Stimulated activated naive CD8-positive, alpha-beta T cell treated with anti-CD3 and anti-CD28 coated beads, Interleukin-15, Interleukin-2, amounts not matched to agents 100 U/mL and 50 U/mL, for 24 hours (primary cell): ENCODE results near the gene PRIMA1.

Source experiments
- ATAC-seq: fragments of 150-1000 bp; cut with Tn5 transposase; one replicate; pipeline ENCODE4 v1.10.0; 2021
- DNase-seq: peaks from one replicate; pipeline ENCODE4 v3.0.0; 2021

Gene PRIMA1

DNA sequence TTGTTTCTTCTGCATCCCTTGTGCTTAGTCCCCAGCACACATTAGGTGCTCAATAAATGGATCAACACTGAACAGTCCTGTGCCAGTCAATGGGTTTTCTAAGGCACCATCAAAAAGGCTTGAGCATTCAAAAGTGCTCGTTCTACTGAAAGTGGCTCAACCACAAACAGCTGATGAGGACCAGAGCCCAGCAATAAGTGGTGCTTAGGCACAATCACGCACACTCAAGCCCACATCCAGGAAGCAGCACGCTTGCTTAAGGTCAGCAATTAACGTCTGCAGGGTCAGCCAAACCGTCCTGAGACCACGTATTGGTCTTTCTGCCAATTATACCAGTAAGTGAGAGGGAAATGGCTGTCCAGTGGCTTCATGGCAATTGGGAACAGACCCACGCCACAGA, 56.5 kb downstream of the PRIMA1 start:
- DNase-seq = no peak
- ATAC-seq = no peak

DNA sequence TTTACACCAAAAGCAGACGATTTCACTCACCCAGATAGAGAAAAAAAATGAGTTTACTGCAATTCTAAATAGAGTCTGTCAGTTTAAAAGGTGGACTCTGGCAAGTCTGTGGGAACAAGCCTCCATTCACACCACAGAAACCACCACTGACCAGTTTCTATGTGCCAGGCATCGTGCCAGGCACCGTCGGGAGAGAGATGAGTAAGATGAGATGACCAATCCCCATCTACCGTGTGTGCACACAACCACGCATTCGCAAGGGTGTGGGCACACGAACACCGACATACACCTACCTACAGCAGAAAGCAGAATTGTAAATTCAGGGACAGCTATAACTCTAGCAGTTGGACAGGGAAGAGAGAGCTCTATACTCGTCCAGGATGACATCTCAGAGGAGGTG, 58.3 kb downstream of the PRIMA1 start:
- ATAC-seq (no peak), DNase-seq (no peak)

GRCh38 chr14:93728651-93729016, 59.7 kb downstream of the PRIMA1 start:
- no peak for DNase-seq

DNA sequence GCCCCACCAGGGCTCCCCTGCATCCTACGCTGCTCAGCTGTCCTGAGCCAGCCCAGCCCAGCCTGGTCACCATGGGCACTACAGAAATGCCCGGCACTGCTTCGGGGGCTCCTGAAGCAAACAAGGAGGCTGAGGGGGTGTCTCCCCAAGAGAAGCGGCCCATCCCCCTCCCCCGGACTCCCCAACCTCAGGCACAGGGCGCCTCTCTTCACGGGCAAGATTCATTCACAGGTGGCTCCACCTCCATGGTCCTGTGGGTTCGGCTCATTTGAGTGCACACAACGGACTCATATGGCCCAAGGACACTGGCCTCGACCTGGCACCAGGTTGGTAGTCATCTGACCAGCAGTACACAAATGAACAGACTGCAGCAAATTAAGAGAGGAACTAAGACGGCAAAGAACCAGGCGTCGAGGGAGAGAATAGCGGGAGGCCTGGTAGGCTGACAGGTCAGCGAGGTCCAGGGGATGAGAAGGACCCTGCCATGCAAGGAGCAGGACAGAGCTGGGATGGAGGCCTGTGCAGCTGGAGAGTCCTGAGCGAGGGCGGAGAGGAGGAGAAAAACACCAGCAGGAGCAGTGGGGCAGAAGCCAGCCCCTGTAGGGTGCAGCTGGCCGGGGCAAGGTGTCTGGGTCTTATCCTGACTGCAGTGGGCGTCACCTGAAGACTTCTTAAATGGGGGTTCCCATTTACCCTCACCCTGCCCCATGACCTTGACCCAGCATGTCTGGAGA, 60.2 kb downstream of the PRIMA1 start:
- ATAC-seq = no peak
- no peak for DNase-seq

More at GRCh38 chr14:93728651-93729016, 59.7 kb downstream of the PRIMA1 start:
- ATAC-seq = no peak

DNA sequence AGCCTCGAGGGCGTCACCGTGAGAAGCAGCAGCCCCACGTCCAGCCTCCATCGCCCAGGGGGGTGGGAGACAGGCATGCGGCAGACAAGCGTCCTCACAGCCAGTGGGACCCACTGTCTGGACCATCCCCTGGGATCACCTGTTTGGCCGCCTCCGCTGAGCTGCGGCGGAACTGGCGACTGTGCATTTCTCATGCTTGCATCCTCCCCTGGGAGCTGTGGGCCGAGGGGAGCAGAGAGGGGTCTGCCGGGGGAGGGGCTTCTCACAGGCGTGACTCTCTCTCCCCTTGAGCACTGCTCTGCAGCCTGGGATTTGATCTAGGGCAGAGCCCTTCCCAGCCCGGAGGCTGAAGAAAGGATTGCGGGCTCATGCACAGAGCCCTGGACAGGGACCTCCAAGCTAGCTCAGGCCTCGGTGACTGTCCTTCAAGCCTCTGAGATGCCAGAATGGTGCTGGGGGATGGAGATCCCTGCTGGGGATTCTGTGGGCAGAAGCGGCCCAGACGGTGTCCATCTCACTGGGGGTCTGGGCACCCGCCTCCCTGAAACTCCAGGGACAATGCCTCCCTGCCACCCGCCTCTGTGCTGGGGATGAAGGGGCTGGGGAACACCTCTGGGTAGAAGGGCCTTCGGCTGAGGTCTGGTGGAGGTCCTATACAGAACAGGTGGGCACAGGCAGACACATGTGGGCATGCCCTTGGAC, 61.1 kb downstream of the PRIMA1 start:
- DNase-seq (no peak), ATAC-seq (no peak)

DNA sequence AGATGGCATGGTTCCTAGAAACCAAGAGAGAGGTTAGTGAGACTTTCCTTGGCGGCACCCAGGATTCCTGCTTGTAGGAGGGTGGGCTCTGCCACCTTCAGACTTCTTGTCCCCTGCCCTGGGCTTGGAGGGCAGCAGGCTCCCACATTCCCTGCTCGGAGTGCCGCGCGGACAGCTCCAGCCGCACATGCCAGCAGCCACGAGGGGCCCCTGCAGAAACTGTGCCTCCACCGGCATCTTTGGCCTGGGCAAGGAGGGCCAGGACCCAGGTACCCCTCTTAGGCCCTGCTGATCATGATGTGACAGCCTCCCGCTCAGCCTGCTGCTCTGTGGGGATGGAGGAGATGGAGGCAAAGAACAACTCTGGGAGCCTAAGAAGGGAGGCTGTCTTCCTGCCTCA, 62.3 kb downstream of the PRIMA1 start:
- ATAC-seq = no peak

GRCh38 chr14:93725002-93725582, 63.2 kb downstream of the PRIMA1 start:
- DNase-seq = no peak

More for the DNA sequence above, 62.3 kb downstream of the PRIMA1 start:
- DNase-seq = no peak

GRCh38 chr14:93723001-93723400, 65.3 kb downstream of the PRIMA1 start:
- DNase-seq (no peak), ATAC-seq (no peak)

More at GRCh38 chr14:93725002-93725582, 63.2 kb downstream of the PRIMA1 start:
- ATAC-seq = no peak

- ATAC-seq = no peak
- no peak for DNase-seq
Measured at GRCh38 chr14:93720981-93721483, 67.3 kb downstream of the PRIMA1 start.

DNA sequence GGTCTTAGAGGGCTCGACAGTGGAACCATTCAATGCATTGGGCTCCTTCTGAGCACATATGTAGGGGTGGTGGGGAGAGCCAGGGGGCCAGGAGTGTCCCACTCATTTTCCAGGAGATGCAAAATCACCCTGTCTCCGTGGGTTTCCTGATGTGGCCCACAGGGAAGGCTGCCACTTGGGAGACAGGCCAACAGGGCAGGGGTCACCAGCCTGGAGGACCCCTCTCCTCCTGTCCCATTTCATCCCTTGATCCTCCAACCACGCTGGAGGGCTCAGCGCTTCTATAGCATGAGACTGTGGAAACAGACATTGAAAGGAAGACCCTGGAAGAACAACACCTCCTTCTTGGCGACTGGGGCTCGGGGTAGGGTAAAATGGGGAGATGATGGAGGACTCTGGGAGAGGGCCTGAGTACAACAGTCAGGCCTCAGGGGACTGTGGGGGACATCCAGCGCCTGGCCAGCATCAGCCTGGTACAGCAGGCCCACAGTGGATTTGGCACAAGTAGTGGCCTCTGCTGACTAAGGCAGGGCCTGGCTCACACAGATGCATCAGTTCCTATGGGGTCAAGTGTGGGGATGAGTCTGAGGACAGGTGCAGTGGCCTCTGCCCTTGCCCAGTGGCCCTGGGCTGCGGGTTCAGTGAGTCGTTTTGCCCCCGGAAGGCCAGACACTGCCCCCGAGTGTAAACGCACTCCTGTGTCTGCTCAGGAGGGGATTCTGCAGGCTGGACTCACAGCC, 68.0 kb downstream of the PRIMA1 start:
- ATAC-seq (no peak), DNase-seq (no peak)

DNA sequence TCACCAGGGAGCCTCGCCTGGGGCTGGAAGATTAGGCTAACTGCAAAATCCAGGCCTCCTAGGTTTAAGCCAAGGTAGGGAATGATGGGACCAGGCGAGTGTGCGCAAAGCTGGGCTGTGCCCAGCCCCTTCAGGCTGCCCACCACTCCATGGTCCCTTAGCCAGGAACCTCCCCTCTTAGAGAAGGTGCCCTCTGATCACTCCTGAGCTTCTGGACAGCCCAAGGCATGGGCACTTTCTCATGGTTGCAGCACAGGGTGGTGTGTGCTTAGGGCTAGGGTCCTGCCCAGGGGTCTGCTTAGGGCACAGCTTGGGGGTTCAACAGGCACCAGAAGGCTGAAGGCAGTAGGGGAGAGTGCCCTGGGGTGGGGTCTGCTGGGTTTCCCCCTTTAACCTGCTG, 69.0 kb downstream of the PRIMA1 start:
- DNase-seq (no peak), ATAC-seq (no peak)

- no peak for ATAC-seq
Measured at GRCh38 chr14:93717668-93718320, 70.5 kb downstream of the PRIMA1 start.

DNA sequence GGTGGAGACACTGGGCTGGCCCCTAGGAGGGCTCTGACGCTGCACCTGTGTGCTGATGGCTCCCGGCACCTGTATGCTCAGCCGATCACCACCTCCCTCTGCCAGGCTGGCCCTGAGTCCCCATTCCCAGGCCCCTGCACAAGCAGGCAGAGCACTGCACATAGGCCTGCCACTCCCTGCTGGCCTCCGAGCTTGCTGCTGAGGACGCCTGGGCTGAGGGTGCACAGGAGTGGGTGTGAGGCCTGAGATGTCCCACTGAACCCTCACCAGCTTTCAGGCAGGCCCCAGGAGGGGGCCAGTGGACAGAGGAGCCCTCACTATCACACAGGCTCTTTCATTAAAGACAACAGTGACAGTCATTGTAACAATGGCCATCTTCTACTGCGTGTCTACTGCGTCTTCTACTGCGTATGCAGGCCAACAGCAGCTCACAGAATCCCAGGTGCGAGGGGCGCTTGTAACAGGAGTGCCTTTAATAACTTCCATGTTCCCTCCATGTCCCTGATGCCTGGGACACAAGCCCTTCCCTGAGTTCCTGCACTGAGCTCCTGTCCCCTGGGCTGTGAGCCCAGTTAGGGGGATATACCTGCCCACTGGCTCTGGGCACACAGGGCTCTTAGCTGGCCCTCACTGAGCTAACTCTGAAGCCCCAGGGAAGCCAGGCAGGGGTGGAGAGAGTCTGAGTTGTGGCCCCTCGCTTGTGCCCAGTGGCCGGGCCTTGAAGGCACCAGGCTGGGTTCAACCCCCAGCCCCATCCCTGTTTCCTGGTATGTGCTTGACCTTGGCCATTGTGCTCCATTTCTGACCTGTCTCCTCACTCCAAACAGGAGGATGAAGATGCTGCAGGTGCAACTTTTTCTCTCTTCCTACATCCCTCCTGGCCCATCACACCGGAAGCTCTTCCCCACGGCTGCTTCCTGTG, 71.3 kb downstream of the PRIMA1 start:
- ATAC-seq (no peak), DNase-seq (no peak)

More at GRCh38 chr14:93717668-93718320, 70.5 kb downstream of the PRIMA1 start:
- DNase-seq = no peak

GRCh38 chr14:93716002-93716745, 72.1 kb downstream of the PRIMA1 start:
- ATAC-seq = no peak
- DNase-seq = no peak

DNA sequence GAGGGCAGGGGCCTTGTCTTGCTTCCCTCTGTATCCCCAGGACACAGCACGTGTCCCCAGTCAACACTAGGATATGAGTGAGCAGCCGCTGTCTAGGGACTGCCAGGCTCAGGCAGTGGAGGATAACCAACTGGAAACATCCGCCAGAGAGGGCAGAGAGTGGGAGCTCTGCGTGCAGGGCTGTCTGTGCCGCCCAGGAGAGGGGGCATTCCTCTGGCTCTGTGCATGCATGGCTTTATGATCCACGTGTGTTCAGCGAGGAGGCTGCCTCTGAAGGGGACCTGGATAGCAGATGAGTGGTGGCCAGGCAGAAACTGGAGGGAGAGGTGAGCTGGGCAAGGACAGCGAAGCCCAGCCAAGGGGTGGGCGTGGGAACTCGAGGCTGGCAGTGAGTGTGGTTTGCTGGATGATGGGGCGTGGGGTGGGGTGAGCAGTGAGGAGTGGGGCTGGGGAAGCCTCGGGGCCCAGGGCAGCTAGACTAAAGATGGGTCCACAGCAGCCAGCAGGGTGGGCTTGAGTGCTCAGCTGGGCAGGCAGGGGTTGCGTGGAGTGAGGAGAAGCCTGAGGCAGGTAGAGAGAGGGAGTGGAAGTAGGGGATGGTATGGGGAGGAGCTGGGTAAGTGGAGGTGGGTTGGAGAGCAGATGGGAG, 72.9 kb downstream of the PRIMA1 start:
- DNase-seq (no peak), ATAC-seq (no peak)

DNA sequence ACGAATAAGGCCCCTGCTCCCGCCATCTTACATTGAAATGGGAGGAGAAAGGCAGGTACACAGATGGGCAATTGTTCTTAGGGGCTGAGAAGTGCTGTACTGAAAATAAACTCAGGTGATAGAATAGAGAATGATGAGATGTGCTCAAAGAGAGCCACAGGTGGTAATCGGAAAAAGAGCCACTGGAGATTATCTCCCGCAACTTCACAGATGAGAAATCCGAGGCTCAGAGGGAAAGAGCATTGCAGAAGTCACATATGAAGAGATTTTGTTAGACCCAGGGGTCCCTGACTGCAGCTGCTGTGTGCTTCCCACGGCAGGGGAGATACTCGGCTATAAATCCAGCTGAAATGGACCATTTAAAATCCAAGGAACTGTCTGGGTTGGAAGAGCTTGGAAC, 73.7 kb downstream of the PRIMA1 start:
- ATAC-seq (no peak), DNase-seq (no peak)

DNA sequence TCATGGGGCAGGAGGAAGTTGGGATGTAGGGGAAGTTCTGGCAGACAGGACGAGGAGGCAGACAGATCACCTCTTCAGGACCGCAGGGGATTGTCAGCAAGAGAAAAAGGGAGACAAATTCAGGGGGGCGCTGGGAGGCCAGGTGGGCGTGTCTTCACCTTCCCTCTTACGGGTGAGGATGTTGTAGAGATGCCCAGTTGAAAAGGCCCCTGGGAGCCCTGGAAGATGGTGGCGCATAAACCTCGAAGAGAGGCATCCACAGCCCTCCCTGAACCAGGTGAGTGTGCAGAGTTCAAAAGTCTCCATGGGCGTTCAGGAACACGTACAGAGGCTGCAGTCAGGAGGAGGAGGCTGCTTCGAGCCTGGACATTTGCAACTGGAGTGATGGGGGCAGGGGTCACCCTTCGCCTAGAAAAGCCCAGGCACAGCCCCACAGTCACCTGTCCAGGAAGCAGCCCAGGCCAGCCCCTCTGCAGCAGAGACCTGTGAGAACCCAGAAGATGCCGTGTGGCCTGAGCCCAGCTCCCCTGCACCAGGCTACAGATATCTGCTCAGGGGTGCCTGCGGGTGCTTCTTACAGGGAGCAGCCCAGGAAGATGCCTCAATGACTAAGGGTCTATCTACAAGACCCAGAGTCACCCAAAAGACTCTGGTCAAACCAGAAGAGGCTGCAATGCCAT, 74.4 kb downstream of the PRIMA1 start:
- no peak for DNase-seq
- ATAC-seq = no peak

- ATAC-seq = no peak
- no peak for DNase-seq
Measured at GRCh38 chr14:93712838-93713724, 75.2 kb downstream of the PRIMA1 start.
